ENCODE measurements around the gene CINP. TPM values are rescaled to one million over a fixed set of nuclear protein-coding genes. Genes with fewer than 3 reads are reported as not detected.
A peak's percentile ranks its signal among the peaks of the same experiment; 100 is the strongest.

Gene CINP
- total and polyA plus RNA-seq, 2 of the 13 experiments (the other 11 are each of a cell fraction or from before 2014, with no cell fraction given), result 32.8 to 42.8 TPM

DNA sequence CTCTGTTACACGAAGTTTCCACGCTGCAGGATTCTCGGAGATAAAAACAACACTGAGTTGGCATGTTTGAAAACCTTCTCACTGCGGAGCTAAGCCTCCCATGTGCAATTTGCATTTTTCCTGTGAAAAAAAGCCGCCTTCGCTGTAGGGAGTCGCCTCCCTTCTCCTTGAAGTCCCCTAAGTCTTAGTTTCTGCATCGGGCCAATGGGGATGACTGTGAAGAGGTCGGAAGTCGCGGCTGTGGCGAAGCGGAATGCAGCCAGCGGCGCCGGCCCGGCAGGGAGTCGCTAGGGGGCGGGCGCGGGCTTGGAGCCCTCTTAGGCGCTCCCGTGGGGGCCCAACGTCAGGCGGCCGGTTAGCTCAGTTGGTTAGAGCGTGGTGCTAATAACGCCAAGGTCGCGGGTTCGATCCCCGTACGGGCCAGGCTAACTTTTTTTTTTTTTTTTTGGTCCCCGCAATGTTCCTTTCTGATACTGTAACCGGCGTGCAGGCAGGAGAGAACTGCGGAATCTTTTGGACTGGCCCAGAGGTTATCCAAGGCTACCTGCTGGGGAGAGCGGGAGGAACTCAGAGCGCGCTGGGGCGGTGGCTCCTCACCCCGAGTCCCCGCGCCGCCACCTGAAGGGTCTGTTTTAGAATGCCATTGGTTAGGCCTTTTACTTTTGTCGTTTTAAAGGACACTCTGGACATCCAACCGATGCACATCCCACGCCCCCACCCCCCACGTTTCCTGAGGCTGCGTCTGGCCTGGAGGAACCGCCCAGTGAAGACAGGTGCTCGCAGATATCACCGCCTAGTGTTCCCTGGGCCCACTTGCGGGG lies 45.7 kb downstream of the CINP start (continued):
- TF ChIP-seq, protein P1, sequence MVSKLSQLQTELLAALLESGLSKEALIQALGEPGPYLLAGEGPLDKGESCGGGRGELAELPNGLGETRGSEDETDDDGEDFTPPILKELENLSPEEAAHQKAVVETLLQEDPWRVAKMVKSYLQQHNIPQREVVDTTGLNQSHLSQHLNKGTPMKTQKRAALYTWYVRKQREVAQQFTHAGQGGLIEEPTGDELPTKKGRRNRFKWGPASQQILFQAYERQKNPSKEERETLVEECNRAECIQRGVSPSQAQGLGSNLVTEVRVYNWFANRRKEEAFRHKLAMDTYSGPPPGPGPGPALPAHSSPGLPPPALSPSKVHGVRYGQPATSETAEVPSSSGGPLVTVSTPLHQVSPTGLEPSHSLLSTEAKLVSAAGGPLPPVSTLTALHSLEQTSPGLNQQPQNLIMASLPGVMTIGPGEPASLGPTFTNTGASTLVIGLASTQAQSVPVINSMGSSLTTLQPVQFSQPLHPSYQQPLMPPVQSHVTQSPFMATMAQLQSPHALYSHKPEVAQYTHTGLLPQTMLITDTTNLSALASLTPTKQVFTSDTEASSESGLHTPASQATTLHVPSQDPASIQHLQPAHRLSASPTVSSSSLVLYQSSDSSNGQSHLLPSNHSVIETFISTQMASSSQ (IDR thresholded peaks at IDR 0.05; ENCODE audit: low read depth), result 0 out of 2 replicates have a peak, but pooled peaks have one; percentile 29
- TF ChIP-seq, protein P1 (CRISPR knock-in tag; IDR thresholded peaks at IDR 0.05; ENCODE audit: borderline replicate concordance), result 0 out of 2 replicates have a peak, but pooled peaks have one; percentile 13
- TF ChIP-seq SNRNP70 (IDR thresholded peaks at IDR 0.05; ENCODE audit: low read depth, low read length), result no peak
- TF ChIP-seq IKZF1 (IDR thresholded peaks at IDR 0.05), result no peak
- TF ChIP-seq, protein P2, sequence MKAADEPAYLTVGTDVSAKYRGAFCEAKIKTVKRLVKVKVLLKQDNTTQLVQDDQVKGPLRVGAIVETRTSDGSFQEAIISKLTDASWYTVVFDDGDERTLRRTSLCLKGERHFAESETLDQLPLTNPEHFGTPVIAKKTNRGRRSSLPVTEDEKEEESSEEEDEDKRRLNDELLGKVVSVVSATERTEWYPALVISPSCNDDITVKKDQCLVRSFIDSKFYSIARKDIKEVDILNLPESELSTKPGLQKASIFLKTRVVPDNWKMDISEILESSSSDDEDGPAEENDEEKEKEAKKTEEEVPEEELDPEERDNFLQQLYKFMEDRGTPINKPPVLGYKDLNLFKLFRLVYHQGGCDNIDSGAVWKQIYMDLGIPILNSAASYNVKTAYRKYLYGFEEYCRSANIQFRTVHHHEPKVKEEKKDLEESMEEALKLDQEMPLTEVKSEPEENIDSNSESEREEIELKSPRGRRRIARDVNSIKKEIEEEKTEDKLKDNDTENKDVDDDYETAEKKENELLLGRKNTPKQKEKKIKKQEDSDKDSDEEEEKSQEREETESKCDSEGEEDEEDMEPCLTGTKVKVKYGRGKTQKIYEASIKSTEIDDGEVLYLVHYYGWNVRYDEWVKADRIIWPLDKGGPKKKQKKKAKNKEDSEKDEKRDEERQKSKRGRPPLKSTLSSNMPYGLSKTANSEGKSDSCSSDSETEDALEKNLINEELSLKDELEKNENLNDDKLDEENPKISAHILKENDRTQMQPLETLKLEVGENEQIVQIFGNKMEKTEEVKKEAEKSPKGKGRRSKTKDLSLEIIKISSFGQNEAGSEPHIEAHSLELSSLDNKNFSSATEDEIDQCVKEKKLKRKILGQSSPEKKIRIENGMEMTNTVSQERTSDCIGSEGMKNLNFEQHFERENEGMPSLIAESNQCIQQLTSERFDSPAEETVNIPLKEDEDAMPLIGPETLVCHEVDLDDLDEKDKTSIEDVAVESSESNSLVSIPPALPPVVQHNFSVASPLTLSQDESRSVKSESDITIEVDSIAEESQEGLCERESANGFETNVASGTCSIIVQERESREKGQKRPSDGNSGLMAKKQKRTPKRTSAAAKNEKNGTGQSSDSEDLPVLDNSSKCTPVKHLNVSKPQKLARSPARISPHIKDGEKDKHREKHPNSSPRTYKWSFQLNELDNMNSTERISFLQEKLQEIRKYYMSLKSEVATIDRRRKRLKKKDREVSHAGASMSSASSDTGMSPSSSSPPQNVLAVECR (CRISPR knock-in tag; IDR thresholded peaks at IDR 0.05; ENCODE audit: borderline replicate concordance), result peak; percentile 74; the same call in 1 of the 2 replicates
- TF ChIP-seq MAZ (IDR thresholded peaks at IDR 0.05; ENCODE audit: borderline replicate concordance, low read depth, low read length), result no peak
- peak; percentile 67; the same call in 1 of the 2 replicates for TF ChIP-seq MAZ (CRISPR knock-in tag; IDR thresholded peaks at IDR 0.05; ENCODE audit: low read depth)
- TF ChIP-seq FIP1L1 (IDR thresholded peaks at IDR 0.05; ENCODE audit: borderline replicate concordance, insufficient read depth, low read depth, low read length), result no peak
- no peak for TF ChIP-seq ZNF205 (CRISPR knock-in tag; IDR thresholded peaks at IDR 0.05)
- TF ChIP-seq ZNF275 (CRISPR knock-in tag; IDR thresholded peaks at IDR 0.05; ENCODE audit: borderline replicate concordance), result peak; percentile 39; the same call in 1 of the 2 replicates
- no peak for TF ChIP-seq ZNF550 (CRISPR knock-in tag; IDR thresholded peaks at IDR 0.05; ENCODE audit: borderline replicate concordance)
- TF ChIP-seq, protein P3, sequence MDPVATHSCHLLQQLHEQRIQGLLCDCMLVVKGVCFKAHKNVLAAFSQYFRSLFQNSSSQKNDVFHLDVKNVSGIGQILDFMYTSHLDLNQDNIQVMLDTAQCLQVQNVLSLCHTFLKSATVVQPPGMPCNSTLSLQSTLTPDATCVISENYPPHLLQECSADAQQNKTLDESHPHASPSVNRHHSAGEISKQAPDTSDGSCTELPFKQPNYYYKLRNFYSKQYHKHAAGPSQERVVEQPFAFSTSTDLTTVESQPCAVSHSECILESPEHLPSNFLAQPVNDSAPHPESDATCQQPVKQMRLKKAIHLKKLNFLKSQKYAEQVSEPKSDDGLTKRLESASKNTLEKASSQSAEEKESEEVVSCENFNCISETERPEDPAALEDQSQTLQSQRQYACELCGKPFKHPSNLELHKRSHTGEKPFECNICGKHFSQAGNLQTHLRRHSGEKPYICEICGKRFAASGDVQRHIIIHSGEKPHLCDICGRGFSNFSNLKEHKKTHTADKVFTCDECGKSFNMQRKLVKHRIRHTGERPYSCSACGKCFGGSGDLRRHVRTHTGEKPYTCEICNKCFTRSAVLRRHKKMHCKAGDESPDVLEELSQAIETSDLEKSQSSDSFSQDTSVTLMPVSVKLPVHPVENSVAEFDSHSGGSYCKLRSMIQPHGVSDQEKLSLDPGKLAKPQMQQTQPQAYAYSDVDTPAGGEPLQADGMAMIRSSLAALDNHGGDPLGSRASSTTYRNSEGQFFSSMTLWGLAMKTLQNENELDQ (CRISPR knock-in tag; IDR thresholded peaks at IDR 0.05; ENCODE audit: borderline replicate concordance), result no peak
- no peak; the same call in 1 of the 2 replicates for TF ChIP-seq ZNF333 (CRISPR knock-in tag; IDR thresholded peaks at IDR 0.05; ENCODE audit: borderline replicate concordance)
